Kidney epithelial cell (primary cell): ENCODE data around the gene CUX1. TPM values are rescaled to one million over a fixed set of nuclear protein-coding genes. Genes with fewer than 3 reads are reported as not detected.

Experiments used
- DNase-seq: peaks from one replicate; pipeline ENCODE4 v3.0.0-alpha.2; 2010; ENCODE audit warnings: low read depth
- H3K27me3 ChIP-seq: 2 replicates; pipeline ENCODE4 v1.6.0; 2011; ENCODE audit warnings: low read length; ENCODE audit not compliant: control insufficient read depth, insufficient read depth
- H3K36me3 ChIP-seq: 2 replicates; pipeline ENCODE4 v1.5.1; 2011; ENCODE audit warnings: low read length; ENCODE audit not compliant: control insufficient read depth, insufficient read depth
- H3K4me3 ChIP-seq: 2 replicates; pipeline ENCODE4 v1.5.1; 2011; ENCODE audit warnings: low read depth, mild to moderate bottlenecking, control low read depth, low read length
- CTCF ChIP-seq: IDR thresholded peaks from 2 replicates; pipeline ENCODE4 v1.5.1; 2011; ENCODE audit warnings: mild to moderate bottlenecking, moderate library complexity, low read length, control low read depth, inconsistent platforms; ENCODE audit not compliant: insufficient read depth, poor library complexity, severe bottlenecking
- total RNA-seq: library from RNA; depleted of rRNA; stranded (reverse); fragments of >200 nt; gene quantifications from 2 replicates; pipeline ENCODE4 v1.2.3, GENCODE V29; 2015

The CUX1 gene
- total RNA-seq, 1 donor from 2014 or later, result 56.7 TPM

GRCh38 chr7:102191556-102192379 is 374.3 kb downstream of the CUX1 start:
- TF ChIP-seq CTCF, result no peak
- H3K36me3 ChIP-seq, result no peaks in the 10 kb centered on the region
- DNase-seq, result no peak

DNA sequence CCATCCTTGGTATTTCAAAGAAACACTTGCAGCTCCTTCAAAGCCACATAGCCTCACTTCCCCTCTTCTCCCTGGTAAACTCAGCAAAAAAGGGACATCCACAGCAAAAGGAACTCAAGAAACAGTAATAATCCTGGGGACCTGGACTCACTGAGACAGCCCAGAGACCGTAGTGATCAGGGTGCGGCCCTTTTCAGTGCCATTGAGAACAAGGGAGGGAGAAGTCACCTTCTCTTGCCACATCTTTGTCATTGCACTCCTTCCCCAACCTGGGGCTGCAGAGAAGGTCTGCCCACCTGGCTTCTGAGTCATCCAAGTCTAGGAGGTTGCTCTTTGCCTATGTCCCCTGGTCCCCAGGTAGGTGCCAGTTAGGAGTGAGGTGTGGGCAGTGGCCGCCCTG is 375.4 kb downstream of the CUX1 start:
- H3K36me3 ChIP-seq, result no peaks in the 10 kb centered on the region
- DNase-seq, result no peak
- TF ChIP-seq CTCF, result no peak
- no peaks in the 10 kb centered on the region for H3K27me3 ChIP-seq
- no peak overlapping the region for H3K4me3 ChIP-seq

More at GRCh38 chr7:102191556-102192379, 374.3 kb downstream of the CUX1 start:
- Histone ChIP-seq H3K4me3 (no peak overlapping the region), H3K27me3 (no peaks in the 10 kb centered on the region)

DNA sequence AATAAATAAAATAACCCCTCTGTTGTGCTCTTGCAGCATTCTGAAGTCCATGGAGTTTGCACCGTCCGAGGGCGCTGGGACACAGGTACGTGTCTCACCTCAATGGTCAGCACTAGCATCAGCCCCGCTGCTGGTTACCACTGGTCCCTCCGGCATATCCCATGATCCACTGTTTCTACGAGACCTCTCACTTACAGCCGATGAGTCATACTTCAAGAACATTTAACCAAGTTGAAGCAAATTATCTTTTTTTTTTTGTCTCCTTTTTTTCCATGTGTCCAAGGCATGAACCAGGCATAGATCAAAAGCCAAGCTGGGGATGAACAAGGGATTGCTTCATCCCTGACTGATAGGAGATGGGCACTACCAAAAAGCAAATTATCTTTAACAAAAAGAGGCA is 376.4 kb downstream of the CUX1 start:
- no peak for TF ChIP-seq CTCF
- Histone ChIP-seq H3K27me3 (no peaks in the 10 kb centered on the region), H3K4me3 (no peak overlapping the region), H3K36me3 (no peaks in the 10 kb centered on the region)
- DNase-seq, result no peak

DNA sequence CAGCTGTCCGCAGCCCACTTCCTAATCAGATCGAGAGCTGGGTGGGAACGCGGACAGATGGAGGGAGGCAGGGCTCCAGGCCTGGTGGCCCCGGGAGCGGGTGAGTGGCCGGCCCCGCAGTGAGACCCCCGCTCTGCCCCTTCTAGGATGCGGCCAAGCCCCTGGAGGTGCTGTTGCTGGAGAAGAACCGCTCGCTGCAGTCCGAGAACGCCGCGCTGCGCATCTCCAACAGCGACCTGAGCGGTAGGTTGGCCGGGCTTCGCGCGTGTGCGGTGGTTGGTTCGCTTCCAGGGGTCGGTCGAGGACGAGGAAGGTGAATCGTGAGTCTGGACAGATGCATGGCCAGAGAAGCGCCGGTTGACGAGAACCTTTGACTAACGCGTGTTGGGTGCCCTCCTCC is 377.9 kb downstream of the CUX1 start:
- no peaks in the 10 kb centered on the region for H3K36me3 ChIP-seq
- no peak for DNase-seq
- H3K4me3 ChIP-seq, result no peak overlapping the region
- TF ChIP-seq CTCF, result no peak
- H3K27me3 ChIP-seq, result no peaks in the 10 kb centered on the region

- H3K27me3 ChIP-seq, result no peaks in the 10 kb centered on the region
- no peak for TF ChIP-seq CTCF
- no peaks in the 10 kb centered on the region for H3K36me3 ChIP-seq
- DNase-seq, result no peak
- H3K4me3 ChIP-seq, result no peak overlapping the region
Measured at GRCh38 chr7:102196028-102196427, 378.6 kb downstream of the CUX1 start.

- DNase-seq, result no peak
- H3K27me3 ChIP-seq, result no peaks in the 10 kb centered on the region
- no peaks in the 10 kb centered on the region for H3K36me3 ChIP-seq
- no peak for TF ChIP-seq CTCF
- no peak overlapping the region for H3K4me3 ChIP-seq
Measured at GRCh38 chr7:102197161-102197560, 379.7 kb downstream of the CUX1 start.
